Loucy (cell line): ENCODE results near the gene NECTIN3.

ENCODE experiments used
- CTCF ChIP-seq: fragments of 200-600 bp; sonication (generic); conservative IDR thresholded peaks from 2 replicates; pipeline ENCODE4 v1.5.1; 2014; ENCODE audit warnings: mild to moderate bottlenecking, antibody characterized with exemption, low read length
- EZH2phosphoT487 ChIP-seq: fragments of 200-600 bp; IDR thresholded peaks from 2 replicates; pipeline ENCODE4 v1.6.1; 2018; ENCODE audit warnings: antibody characterized with exemption, mild to moderate bottlenecking, moderate library complexity, borderline replicate concordance

DNA sequence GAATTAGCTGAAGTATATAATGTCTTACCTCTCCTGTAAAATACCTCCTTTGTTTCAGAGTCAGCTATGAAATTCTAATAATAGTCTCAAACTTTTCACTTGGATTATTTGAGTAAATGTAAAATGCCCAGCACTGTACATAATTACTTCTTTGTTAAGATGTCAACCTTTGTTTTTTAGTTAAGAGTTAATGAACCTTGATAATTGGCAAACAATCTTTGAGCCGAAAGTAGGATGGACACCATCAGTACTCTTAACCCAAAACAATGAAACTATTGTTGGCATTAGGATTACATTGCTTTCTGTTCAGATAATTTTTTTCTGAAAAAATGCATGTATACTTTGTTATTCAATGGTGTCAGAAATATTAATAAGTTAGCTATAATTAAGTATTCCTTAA is 3.0 kb upstream of the NECTIN3 start:
- no peak for TF ChIP-seq CTCF
- no peak for TF ChIP-seq EZH2phosphoT487
